DMS153 treated with DMSO at 0.1 percent for 48 hours (cell line): ENCODE data around the gene PFAS.
"Not testable (repeated sequence)": the region's sequence is repeated elsewhere in the genome, so short reads cannot be mapped to it uniquely, and the experiment has no call there.

Source experiments
- DNase-seq: peaks from one replicate; lab custom pipeline; 2025; ENCODE audit not compliant: unreplicated experiment; lab: John Stamatoyannopoulos, UW

Gene PFAS, protein sequence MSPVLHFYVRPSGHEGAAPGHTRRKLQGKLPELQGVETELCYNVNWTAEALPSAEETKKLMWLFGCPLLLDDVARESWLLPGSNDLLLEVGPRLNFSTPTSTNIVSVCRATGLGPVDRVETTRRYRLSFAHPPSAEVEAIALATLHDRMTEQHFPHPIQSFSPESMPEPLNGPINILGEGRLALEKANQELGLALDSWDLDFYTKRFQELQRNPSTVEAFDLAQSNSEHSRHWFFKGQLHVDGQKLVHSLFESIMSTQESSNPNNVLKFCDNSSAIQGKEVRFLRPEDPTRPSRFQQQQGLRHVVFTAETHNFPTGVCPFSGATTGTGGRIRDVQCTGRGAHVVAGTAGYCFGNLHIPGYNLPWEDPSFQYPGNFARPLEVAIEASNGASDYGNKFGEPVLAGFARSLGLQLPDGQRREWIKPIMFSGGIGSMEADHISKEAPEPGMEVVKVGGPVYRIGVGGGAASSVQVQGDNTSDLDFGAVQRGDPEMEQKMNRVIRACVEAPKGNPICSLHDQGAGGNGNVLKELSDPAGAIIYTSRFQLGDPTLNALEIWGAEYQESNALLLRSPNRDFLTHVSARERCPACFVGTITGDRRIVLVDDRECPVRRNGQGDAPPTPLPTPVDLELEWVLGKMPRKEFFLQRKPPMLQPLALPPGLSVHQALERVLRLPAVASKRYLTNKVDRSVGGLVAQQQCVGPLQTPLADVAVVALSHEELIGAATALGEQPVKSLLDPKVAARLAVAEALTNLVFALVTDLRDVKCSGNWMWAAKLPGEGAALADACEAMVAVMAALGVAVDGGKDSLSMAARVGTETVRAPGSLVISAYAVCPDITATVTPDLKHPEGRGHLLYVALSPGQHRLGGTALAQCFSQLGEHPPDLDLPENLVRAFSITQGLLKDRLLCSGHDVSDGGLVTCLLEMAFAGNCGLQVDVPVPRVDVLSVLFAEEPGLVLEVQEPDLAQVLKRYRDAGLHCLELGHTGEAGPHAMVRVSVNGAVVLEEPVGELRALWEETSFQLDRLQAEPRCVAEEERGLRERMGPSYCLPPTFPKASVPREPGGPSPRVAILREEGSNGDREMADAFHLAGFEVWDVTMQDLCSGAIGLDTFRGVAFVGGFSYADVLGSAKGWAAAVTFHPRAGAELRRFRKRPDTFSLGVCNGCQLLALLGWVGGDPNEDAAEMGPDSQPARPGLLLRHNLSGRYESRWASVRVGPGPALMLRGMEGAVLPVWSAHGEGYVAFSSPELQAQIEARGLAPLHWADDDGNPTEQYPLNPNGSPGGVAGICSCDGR (N-terminal part only)

DNA sequence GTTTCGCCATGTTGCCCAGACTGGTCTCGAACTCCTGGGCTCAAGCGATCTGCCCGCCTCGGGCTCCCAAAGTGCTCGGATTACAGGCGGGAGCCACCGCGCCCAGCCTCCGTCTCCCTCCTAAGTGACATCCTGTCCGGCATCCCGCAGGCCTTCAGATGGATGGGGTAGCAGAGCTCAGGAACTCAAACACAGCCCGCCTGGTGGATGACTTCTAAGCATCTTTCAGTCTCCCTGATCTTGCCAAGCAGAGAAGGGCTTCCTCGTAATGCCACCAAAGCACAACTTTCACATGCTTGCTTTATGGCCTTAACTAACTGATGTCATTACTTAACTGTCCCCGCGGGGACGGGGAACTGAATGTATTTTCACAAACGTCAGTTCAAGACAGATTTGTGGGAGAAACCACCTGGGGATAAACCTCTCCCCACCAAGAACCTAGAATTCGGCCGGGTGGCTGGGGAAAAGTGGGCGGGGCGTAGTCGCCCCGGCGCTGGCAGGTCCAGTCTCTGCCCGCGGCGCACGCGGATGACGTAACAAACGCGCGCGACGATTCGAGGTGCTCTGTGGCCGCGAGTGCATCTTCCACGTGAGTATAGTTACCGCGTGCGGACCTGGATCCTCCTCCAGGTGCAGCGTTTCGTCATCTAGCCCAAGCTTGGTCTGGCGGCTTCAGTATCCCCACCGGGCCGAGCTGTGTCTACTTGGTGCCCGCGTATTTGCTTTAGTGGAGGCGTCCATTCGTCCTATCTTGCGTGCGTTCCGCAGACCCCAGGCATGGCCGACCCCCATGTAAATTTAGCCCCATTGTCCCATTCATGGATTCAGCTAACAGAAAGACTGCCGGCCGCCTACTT is at the start of gene PFAS:
Gene PFAS, plus strand, starts transcription at position 539 of the 857 bp plus-strand sequence. CDS start 4,649 bp downstream, outside the sequence.
- DNase-seq, result peak; percentile 15

DNA sequence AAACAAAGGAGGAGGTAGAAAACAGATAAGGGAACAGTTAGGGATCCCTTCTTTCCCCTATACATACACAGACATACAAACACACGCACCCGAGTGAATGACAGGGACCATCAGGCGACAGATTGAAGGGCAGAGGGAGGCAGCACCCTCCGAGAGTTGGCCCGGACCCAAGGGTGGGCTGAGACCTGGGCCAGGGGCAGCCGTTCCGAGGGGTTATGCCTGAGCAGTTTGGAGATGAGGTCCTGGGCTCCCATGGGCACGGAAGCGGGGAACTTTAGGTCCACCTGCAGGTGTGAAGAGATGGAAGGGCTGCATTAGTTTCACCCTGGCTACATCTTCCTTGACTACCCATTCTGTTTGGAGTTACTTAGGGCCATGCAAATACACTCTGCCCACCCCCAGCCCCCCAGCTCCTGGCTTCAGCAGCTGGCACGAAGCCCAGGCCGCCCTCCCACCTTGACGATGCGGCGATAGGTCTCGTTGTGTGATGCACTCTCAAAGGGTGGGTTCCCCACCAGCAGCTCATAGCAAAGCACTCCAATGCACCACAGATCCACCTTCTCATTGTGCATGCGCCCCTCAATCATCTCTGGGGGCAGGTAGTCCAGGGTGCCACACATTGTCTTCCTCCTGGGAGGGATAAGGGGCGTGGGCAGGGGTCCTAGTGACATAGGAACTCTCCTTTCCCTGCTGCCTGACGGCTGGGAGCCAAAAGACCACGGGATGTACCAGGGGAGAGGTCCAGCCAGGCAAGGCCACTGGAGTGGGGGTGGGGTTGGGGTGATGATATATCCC is 44.1 kb upstream of the PFAS start:
- DNase-seq, result no peak

- DNase-seq, result no peak
Measured at GRCh38 chr17:8206536-8206935, 42.6 kb upstream of the PFAS start.

DNA sequence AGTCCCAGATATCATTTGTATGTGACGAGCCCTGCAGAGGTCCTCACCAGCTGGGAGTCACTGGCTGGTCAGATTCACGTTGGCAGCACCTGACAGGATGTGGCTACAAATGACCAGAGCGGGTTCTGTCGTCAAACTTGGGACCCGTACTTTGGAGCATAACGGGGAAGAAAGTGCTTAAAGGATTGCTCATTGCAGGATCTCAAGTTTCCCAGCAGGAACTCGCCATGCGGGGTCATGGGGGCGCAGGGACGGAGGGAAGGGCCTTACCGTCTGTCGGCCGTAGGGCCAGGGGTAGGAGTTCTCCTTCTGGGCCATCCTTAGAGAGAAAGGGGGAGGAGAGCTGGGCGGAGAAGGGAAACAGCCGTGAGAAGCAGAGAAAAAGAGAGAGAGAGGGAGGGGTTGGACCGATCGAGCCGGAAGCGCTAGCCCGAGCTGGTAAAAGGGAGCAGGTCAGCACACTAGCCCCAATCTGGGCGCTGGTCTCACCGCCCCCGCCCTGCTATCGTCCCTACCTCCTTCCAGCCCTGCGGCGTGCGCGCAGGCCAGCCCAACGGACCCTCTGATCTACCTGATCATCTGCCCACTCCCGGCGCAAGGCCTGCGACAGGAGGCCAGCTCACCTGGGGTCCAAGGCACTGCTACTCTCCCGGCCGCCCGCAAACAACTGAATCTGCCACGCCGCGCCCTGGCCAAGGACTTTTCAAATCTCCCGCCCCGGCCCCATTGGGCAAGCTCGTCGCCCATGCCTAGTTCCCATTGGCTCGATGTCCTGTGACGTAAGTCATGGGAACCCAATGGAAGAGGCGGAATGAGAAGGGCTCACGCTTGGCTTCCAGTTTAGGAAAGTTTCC is 39.0 kb upstream of the PFAS start, which contains the start of gene AURKB:
Gene AURKB, minus strand, starts transcription at position 669 of the 854 bp plus-strand sequence. Its CDS starts 351 bp downstream, at position 318.
- DNase-seq, result peak; percentile 22

DNA sequence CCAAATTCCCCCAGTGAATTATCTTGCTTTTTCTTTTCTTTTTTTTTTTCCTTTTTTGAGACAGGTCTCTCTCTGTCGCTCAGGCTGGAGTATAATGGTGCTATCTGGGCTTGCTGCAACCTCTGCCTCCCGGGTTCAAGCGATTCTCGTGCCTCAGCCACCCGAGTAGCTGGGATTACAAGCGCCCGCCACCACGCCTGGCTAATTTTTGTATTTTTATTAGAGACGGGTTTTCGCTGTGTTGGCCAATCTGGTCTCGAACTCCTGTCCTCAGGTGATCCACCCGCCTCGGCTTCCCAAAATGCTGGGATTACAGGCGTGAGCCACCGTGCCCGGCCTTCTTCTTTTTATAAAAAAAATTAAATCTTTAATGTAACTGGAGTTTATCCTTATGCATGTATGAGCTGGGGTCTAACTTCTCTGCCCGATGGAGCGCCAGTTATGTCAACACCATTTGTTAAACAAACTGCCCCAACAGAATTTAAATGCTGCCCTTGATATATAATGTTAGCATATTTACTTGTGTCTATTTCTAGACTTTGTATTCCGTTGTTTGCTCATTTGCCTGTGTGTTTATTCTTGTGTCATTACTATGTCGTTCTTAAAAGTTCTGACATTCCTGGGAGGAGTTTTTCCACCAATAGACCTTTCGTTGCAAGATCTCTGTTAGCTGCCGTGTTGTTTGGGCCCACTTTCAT is 38.2 kb upstream of the PFAS start:
- DNase-seq, result no peak

GRCh38 chr17:8212312-8213180 is 36.5 kb upstream of the PFAS start:
- no peak for DNase-seq

GRCh38 chr17:8214000-8214399 is 35.1 kb upstream of the PFAS start:
- not testable (repeated sequence) for DNase-seq

DNA sequence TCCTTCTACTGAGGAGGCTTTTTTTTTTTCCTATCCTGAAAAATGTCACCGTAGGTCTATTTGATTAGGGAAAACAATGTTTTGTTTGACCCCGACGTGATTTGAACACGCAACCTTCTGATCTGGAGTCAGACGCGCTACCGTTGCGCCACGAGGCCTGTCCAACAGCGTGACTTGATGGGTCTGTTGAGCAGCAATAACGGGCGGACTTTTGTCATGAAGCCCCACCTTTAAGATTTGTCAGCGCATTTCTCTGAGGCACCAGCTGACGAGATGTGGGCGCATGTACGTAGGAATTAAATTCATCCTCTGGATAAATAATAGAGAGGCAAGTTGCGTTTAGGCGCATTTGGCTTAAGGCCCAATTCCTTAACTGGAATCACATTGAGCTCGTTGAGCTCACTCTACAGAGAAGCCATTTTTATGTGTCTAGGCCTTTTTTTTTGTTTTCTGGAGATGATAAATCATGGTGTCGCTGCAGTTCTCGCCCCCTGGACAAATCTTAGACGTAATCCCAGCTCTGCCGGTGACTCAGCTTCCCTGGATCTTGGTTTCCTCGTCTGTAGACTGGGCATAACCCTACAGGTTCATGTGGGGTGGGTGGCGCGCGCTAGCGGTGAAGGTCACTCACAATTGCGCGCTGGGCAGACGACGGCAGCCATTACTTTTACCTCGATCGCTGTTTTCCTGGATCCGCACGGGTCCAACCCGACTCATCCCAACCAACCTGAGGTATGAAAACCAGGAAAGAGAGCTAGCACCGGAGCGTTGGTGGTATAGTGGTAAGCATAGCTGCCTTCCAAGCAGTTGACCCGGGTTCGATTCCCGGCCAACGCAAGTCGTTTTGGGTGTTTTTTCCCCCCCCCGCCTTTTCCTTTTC is 28.1 kb upstream of the PFAS start:
- peak; percentile 18 for DNase-seq

DNA sequence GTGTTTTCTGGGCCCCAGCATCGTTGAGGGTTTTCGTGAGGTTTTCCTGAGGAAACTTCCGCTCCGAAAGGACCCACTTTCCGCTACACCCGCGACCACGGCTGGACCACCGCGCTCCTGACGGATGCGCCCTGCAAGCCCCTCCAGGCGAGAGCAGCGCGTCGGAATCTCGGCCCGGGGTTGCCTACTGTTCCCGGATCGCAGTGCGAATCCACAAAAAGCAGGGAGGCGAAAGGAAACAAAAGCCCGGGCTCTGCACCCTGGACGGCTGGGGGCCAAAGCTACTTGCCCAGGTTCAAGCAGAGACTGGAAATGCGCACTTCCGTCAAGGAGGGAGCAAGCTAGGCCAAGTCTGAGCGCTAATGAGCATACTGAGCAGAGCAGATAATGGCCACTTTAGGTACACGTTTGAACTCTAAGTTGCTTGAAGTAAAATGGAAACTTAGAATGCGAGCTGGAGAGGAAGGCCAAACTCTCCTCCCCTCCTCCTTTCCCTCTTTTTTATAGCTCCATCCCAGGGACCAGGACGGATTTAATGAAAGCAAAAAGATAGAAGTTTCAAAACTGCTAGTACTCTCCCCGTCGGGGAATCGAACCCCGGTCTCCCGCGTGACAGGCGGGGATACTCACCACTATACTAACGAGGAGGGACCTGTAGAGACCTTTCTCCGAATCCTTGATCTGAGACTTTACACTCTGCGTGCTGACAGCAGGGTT is 27.3 kb upstream of the PFAS start:
- peak; percentile 58 for DNase-seq

GRCh38 chr17:8222380-8222629 is 26.8 kb upstream of the PFAS start:
- DNase-seq, result no peak

GRCh38 chr17:8222630-8223355 is 26.3 kb upstream of the PFAS start:
- DNase-seq, result no peak

DNA sequence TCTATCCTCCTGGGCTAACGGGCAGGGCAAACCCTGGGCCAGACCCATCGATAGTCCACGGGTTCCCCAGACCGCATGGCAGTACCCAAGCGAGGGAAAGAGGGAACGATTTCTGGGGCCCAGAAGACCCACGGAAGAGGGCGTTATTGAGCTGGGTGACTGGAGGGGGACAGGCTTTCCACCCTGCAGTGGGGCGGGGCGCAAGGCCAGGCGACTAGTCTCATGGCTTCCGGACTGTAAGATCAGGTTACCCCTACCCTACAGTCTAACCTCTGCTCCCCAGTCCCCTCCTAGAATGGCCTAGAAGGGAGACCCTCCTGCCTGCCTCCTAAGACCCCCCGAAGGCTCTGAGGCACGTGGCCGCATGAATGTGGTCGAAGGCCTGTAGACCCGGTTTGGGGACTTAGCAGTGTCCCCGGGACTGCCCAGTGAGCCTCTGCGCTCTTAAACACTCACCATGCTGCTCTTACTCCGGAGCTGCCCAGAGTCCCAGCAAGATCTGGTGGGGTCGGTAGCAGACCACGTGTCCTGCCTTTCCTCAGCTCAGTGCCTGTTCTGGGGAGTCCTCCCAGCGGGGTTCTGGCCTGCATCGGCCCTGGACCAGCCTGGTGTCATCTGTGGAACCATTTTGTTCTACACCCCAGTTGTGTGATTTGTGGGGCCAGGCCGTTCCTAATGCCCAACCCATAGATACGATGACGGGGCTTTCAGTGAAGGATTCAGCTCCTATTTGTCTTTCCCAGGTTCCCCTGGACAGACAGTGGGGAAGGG is 25.5 kb upstream of the PFAS start:
- no peak for DNase-seq

DNA sequence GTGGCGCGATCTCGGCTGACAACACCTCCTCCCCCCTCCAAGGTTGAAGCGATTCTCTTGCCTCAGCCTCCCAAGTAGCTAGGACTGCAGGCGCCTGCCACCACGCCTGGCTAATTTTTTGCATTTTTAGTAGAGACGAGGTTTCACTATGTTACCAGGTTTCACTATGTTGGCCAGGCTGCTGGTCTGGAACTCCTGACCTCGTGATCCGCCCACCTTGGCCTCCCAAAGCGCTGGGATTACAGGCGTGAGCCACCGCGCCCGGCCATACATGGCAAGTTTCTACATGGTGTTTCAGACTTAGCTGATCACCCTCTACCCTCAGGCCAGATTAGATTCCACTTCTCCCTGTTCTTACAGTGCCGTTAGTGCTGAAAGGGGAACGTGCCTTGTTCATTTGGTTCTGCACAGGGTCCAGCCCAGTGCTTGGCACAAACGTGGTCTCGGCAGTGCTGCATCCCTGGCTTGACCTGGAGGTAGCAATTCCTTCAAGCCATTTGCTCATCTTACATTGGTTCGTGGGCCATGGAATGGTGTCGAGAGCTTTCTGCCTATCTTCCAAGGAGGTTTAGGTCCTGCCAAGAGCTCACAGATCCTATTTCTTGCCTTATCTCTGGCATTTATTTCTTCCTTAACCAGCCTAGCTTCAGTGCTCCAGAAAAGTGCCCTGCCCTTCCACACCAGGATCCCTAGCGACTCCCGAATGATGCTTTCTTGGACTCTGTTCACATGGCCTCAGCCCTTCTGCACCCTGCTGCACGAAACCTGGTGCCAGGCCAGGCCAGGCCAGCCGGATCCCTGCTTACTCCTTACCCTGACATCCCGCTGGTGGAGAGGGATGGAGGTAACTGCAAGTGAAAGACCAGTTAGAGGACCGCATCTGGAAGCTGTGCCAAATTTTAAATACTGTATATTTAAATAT is 23.9 kb upstream of the PFAS start:
- DNase-seq, result no peak
